Vagina (tissue), 2 donors: Measurements from ENCODE around the gene KCNA1.

ENCODE experiments used
- CTCF ChIP-seq, 3 experiments: fragments of 450-650 bp in 2 of 3; fragments of 200-600 bp in 1 of 3; sonication (generic) in 1 of 3; IDR thresholded peaks; one replicate each; pipeline ENCODE4 v1.5.1; 2017 to 2019; ENCODE audit warnings: antibody characterized with exemption in 3 of 3, mild to moderate bottlenecking in 2 of 3, moderate library complexity in 2 of 3
- POLR2AphosphoS5 ChIP-seq, 2 donors: sonication (generic); formaldehyde crosslinking; IDR thresholded peaks; one replicate each; pipeline ENCODE4 v1.9.0; 2017; ENCODE audit warnings: antibody characterized with exemption in 2 of 2, mild to moderate bottlenecking in 2 of 2, low read depth in 1 of 2; ENCODE audit not compliant: insufficient read depth in 1 of 2

- TF ChIP-seq POLR2AphosphoS5 (IDR thresholded peaks at IDR 0.05; ENCODE audit: insufficient read depth in 1 of 2, low read depth in 1 of 2), result no peak
- no peak for TF ChIP-seq CTCF (IDR thresholded peaks at IDR 0.05)
Observed at GRCh38 chr12:4933411-4933810, 23.7 kb downstream of the KCNA1 start.
